ENCODE measurements around the gene PRDM16.

- TF ChIP-seq, protein P1, sequence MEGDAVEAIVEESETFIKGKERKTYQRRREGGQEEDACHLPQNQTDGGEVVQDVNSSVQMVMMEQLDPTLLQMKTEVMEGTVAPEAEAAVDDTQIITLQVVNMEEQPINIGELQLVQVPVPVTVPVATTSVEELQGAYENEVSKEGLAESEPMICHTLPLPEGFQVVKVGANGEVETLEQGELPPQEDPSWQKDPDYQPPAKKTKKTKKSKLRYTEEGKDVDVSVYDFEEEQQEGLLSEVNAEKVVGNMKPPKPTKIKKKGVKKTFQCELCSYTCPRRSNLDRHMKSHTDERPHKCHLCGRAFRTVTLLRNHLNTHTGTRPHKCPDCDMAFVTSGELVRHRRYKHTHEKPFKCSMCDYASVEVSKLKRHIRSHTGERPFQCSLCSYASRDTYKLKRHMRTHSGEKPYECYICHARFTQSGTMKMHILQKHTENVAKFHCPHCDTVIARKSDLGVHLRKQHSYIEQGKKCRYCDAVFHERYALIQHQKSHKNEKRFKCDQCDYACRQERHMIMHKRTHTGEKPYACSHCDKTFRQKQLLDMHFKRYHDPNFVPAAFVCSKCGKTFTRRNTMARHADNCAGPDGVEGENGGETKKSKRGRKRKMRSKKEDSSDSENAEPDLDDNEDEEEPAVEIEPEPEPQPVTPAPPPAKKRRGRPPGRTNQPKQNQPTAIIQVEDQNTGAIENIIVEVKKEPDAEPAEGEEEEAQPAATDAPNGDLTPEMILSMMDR (IDR thresholded peaks at IDR 0.05; ENCODE audit: control extremely low read depth in 1 of 3, insufficient read depth in 1 of 3, low read depth in 1 of 3, low read length in 3 of 3): no peak
- TF ChIP-seq CREB1 (IDR thresholded peaks at IDR 0.05) (no peak), RFX5 (IDR thresholded peaks at IDR 0.05; ENCODE audit: borderline replicate concordance, low read depth, low read length) (no peak), ATF2 (IDR thresholded peaks at IDR 0.05; ENCODE audit: low read length) (no peak), HDAC2 (IDR thresholded peaks at IDR 0.05; ENCODE audit: borderline replicate concordance in 1 of 2, low read depth in 2 of 2, low read length in 2 of 2) (no peak), EZH2 (IDR thresholded peaks at IDR 0.05; ENCODE audit: low read depth, low read length, severe bottlenecking) (no peak), POLR2AphosphoS5 (IDR thresholded peaks at IDR 0.05; ENCODE audit: low read depth, low read length) (no peak), GABPA (IDR thresholded peaks at IDR 0.05; ENCODE audit: borderline replicate concordance, insufficient read depth, low read length) (no peak)
Measured at GRCh38 chr1:3305156-3305555, 236.2 kb downstream of the PRDM16 start.

Data from H1 (cell line).